Measurements from ENCODE around the gene GTPBP6.
"Not testable (repeated sequence)": the region's sequence is repeated elsewhere in the genome, so short reads cannot be mapped to it uniquely, and the experiment has no call there.

The GTPBP6 gene

GRCh38 chrX:287670-288069 lies 30.9 kb downstream of the GTPBP6 start:
- DNase-seq = no peak

DNA sequence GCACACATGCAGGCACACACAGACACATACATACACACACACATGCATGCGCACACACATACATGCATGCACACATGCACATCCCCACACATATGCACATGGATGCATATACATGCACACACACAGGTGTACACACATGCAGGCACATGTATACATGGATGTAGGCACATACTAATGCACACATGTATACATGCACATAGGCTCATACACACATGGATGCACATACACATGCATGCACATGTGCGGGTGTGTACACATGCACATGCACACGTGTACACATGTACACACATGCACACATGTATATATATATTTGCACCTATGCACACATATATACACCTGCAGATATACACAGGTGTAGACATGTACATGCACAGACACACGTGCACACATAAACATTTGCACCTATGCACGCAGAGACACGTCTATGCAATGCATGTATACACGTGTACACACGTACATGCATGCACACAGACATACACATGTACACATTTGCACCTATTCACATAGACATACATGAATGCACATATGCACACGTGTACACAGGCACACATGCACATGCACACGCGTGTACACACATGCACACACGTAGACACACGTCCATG lies 33.4 kb downstream of the GTPBP6 start:
- DNase-seq = no peak

DNA sequence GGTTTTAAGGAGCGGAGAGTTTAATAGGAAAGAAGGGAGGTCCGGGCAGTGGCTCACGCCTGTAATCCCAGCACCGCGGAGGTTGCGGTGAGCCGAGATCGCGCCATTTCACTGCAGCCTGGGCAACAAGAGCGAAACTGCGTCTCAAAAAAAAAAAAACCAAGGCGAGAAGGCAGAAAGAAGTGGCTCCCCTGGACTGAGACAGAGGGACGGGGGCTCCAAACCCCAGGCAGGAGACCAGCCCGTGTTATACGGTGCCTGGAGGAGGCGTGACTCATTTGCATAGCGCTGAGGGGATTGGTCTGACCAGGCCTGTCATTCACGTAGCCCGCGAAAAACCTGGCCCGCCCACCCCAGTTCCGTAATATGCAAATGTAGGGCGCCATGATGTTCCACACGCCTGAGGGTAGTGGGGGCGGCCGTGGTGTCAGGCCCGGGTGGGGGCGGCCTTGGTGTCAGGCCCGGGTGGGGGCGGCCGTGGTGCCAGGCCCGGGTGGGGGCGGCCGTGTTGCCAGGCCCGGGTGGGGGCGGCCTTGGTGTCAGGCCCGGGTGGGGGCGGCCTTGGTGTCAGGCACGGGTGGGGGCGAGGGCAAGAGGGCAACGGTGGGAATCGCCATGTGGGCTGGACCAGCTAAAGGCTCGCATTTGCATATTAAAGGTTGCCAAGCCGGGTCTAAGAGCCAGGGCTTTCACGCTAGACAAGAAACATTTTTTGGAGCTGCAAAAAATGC lies 35.3 kb downstream of the GTPBP6 start:
- DNase-seq = no peak

DNA sequence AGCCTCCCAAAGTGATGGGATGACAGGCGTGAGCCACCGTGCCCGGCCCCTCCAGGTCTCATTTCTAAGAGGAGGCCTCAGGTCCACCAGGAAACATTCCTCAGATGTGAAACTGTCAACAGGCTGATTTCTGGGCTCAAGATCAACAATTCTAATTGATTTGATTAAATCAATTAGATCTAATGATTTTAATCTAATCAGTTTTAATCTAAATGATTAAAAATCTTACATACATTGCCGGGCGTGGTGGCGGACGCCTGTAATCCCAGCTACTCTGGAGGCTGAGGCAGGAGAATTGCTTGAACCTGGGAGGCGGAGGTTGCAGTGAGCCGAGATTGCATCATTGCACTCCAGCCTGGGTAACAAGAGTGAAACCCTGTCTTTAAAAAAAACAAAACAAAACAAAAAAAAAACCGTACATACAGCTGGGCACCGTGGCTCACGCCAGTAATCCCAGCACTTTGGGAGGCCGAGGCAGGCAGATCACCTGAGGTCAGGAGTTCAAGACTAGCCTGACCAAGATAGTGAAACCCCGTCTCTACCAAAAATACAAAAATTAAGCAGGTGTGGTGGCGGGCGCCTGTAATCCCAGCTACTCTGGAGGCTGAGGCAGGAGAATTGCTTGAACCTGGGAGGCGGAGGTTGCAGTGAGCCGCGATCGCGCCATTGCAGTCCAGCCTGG lies 36.5 kb downstream of the GTPBP6 start:
- DNase-seq = not testable (repeated sequence)

DNA sequence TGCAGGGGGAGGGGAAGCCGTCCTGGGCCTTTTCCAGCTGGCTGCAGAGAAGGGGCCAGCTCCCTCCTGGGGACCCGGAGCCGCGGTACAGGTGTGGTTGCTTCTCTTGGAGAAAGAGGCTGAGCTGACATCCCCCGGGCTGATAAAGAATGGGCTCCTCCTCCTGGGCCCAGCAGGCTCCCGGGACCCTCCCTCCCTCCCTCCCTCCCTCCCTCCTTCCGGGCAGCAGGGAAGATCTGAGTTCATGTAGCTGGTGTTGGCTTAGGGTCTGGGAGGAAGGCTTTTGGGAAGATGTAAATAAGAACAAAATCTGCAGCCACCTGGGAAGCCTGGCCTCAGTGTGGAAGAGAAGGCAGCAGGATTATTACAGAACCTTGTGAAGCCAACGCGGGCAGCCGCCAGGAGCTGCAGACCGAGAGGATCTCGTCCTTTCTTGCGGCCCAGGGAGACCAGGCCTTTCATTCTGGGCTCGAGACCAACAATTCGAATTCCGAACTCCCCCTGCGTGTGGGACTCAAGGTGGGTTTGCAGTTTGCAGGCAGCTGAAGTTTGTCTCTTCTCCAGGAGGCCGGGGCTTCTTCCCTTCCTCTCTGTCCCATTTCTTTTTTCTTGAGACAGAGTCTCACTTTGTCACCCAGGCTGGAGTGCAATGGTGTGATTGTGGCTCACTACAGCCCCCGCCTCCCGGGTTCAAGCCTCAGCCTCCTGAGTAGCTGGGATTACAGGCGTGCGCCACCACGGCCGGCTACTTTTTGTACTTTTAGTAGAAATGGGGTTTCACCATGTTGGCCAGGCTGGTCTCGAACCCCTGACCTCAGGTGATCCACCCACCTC lies 37.2 kb downstream of the GTPBP6 start, which contains the start of gene PLCXD1:
Gene PLCXD1, plus strand, starts transcription at position 216 of the 834 bp plus-strand sequence. CDS start 2,807 bp downstream, outside the sequence.
- no peak for DNase-seq

DNA sequence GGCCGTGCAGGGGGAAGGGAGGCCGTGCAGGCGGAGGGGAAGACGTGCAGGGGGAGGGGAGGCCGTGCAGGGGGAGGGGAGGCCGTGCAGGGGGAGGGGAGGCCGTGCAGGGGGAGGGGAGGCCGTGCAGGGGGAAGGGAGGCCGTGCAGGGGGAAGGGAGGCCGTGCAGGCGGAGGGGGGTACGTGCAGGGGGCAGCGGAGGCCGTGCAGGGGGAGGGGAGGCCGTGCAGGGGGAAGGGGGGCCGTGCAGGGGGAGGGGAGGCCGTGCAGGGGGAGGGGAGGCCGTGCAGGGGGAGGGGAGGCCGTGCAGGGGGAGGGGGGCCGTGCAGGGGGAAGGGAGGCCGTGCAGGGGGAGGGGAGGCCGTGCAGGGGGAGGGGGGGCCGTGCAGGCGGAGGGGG lies 37.9 kb downstream of the GTPBP6 start:
- DNase-seq = not testable (repeated sequence)

- not testable (repeated sequence) for DNase-seq
Measured at GRCh38 chrX:279757-280604, 38.6 kb downstream of the GTPBP6 start.

DNA sequence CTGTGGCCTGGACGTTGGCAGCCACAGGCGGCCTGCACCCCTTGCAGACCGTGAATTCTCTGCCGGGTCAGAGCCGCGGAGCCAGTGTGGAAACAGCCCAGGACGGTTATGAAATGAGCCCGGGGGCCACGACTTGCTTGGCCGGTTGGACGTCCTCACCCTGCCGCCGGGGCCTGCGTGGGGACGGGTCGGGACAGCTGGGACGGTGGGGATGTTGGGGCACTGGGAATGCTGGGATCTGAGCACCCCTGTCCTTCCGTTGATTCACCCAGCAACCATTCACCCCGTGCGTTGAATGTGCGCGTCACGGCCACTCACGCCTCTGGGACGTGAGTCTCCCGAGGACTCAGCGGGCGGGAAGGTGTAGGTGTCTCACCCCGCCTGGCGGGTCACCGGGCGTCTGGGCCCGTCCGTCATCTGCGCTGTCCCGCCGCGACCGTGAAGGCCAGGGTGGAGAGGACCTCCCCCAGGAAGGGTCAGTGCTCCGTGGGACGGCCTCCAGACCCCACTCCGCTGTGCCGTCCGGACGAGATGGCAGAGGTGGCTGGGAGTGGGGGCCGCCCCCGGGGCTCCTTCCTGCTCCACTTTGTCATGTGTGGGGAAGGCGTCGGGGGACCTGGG lies 41.9 kb downstream of the GTPBP6 start:
- DNase-seq = no peak

- DNase-seq = no peak
Measured at GRCh38 chrX:275967-276580, 42.5 kb downstream of the GTPBP6 start.

- no peak for DNase-seq
Measured at GRCh38 chrX:275476-275966, 43.1 kb downstream of the GTPBP6 start.

- no peak for DNase-seq
Measured at GRCh38 chrX:274904-275475, 43.6 kb downstream of the GTPBP6 start.

GRCh38 chrX:270848-271367 lies 47.7 kb downstream of the GTPBP6 start:
- no peak for DNase-seq

DNA sequence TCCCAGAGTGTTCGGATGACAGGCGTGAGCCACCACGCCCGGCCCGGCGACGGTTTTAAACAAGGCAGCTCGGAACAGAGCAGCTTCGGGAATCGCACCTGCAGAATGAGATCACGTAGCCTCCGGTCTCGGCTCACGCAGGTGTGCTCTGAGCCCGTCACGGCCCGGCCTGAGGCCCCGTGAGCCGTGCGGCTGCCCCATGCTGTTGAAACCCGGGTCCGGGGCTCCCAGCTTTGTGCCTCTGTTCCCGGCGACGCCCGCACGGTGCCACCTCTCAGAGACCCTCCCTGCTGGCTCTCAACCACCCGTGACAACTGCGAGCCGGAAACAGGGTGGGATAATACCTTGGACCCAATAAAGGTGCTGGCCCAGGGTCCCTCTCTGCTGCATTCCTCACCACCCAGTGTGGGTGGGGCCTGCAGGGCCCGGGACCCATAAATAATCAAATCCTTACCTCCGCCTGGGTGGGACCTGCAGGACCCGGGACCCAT lies 50.8 kb downstream of the GTPBP6 start:
- DNase-seq = no peak

DNA sequence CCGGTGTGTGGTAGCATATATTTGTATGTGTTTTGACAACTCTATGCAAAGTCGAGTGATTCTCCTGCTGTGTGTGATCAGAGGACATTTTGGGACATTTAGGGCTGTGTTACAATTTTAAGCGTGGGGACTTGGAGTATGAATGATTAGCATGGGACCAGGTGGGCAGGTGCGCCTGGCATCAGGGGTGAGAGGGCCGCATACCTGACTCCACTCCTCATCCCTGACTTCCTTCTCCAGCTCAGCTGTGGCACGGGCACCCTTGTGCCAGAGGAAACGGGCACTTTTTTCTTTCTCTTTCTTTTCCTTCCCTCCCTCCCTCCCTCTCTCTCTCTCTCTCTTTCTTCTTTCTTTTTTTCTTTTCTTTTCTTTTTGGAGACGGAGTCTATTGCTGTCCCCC lies 53.1 kb downstream of the GTPBP6 start:
- DNase-seq = no peak

GRCh38 chrX:264634-265455 lies 53.8 kb downstream of the GTPBP6 start:
- no peak for DNase-seq

DNA sequence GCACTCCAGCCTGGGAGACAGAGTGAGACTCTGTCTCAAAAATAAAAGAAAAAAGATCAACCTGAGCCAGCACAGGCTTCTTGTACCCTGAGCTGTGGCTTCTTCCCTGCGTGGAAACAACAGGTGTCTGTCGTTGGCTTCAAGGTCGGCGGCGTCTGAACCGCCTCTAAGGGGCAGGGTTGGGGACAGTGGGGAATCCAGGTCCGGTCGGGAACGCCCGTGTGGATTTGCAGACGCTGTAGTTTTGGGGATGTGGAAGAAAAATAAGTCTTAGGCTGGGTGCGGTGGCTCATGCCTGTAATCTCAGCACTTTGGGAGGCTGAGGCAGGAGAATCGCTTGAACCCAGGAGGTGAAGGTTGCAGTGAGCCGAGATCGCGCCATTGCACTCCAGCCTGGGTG lies 54.6 kb downstream of the GTPBP6 start:
- DNase-seq = not testable (repeated sequence)

DNA sequence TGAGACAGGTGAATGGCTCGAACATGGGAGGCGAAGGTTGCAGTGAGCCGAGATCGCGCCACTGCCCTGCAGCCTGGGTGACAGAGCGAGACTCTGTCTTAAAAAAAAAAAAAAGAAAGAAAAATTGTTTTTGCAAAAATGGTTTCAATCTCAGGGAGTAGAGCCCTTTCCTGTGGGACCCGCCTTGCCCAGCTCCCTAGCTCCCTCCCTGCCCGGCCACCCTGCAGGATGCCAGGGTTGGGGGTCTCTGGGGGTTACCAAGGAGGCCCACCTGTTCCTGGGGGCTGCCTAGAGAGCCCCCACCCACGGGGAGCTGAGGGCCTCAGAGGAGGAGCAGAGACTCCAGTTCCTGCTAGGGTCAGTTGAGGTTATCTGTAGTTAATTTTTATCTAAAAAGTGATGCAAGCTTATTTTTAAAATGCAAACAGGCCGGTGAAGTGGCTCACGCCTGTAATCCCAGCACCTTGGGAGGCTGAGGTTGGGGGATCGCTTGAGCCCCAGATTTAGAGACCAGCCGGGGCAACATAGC lies 56.2 kb downstream of the GTPBP6 start:
- DNase-seq = no peak

- no peak for DNase-seq
Measured at GRCh38 chrX:261919-262352, 56.7 kb downstream of the GTPBP6 start.
